ENCODE measurements around the gene FGF5. TPM values are rescaled to one million over a fixed set of nuclear protein-coding genes. Genes with fewer than 3 reads are reported as not detected.
A peak's percentile ranks its signal among the peaks of the same experiment; 100 is the strongest.

The FGF5 gene
- total RNA-seq, 4 donors from 2014 or later, result 0.03 TPM; not detected in 3

DNA sequence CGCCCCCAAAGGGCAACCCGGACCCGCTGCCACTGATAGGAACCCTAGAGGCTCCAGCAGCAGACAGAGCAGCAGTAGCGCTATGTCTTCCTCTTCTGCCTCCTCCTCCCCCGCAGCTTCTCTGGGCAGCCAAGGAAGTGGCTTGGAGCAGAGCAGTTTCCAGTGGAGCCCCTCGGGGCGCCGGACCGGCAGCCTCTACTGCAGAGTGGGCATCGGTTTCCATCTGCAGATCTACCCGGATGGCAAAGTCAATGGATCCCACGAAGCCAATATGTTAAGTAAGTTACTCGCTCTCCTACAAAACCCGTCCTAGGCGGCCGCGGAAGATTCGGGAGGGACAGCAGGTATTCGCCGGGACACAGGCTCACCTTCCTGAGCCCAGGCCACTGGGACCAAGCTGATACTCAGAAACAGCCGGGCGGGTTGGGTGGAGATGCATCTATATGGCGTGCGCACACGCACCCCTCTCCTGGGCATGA lies 477 bp downstream of the FGF5 start:
- intact Hi-C loops (cut with DNase I; ENCODE audit: low total_unique reads), result no loop called here
- H3K4me3 ChIP-seq (ENCODE audit: low read depth, poor library complexity, severe bottlenecking), result peak overlapping the region; percentile 13
- 2 to 3% methylated on average over 16 to 24 of the region's 25 CpGs for WGBS, 2 donors
- DNase-seq (ENCODE audit: low spot score in 2 of 2), result no peak
- TF ChIP-seq POLR2A (IDR thresholded peaks at IDR 0.05) (no peak), CTCF (IDR thresholded peaks at IDR 0.05) (no peak)

GRCh38 chr4:80268081-80268823 lies 1.8 kb downstream of the FGF5 start:
- H3K4me3 ChIP-seq (ENCODE audit: low read depth, poor library complexity, severe bottlenecking), result no peak overlapping the region
- intact Hi-C loops (cut with DNase I; ENCODE audit: low total_unique reads), result no loop called here
- TF ChIP-seq CTCF (IDR thresholded peaks at IDR 0.05) (no peak), POLR2A (IDR thresholded peaks at IDR 0.05) (no peak)
- WGBS, 2 donors, result 5 to 8% methylated on average over 27 to 31 of the region's 31 CpGs
- no peak for DNase-seq (ENCODE audit: low spot score in 2 of 2)

GRCh38 chr4:80268936-80269335 lies 2.5 kb downstream of the FGF5 start:
- H3K4me3 ChIP-seq (ENCODE audit: low read depth, poor library complexity, severe bottlenecking), result no peak overlapping the region
- TF ChIP-seq CTCF (IDR thresholded peaks at IDR 0.05), result no peak
- intact Hi-C loops (cut with DNase I; ENCODE audit: low total_unique reads), result no loop called here
- DNase-seq (ENCODE audit: low spot score in 2 of 2), result no peak
- WGBS, 2 donors, result 37 to 55% methylated on average over 9 of the region's 9 CpGs

DNA sequence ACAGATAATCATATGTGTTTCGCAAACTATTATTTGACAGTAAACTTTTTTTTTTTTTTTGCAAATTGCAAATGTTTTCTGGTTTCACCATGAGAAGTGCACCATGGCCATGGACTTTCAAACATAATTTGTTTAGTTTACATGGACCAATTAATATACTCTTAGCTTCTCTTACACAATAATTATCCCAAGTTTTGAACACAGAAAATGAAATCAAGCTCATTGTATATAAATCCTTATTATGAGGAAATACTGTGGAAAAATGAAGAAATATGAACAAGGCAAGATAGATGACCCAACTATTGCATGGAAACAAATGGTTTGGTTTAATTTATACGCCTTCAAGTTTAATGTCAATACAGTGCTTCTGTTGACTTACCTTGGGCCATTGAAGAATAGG lies 3.9 kb downstream of the FGF5 start:
- DNase-seq (ENCODE audit: low spot score in 2 of 2), result no peak
- H3K4me3 ChIP-seq (ENCODE audit: low read depth, poor library complexity, severe bottlenecking), result no peak overlapping the region
- 90 to 92% methylated on average over 2 of the region's 2 CpGs for WGBS, 2 donors
- TF ChIP-seq POLR2A (IDR thresholded peaks at IDR 0.05) (no peak), CTCF (IDR thresholded peaks at IDR 0.05) (no peak)
- intact Hi-C loops (cut with DNase I; ENCODE audit: low total_unique reads), result no loop called here

GRCh38 chr4:80270868-80271267 lies 4.4 kb downstream of the FGF5 start:
- intact Hi-C loops (cut with DNase I; ENCODE audit: low total_unique reads), result no loop called here
- WGBS, 2 donors, result 0 to 59% methylated on average over 1 of the region's 1 CpG

More at GRCh38 chr4:80270868-80271267, 4.4 kb downstream of the FGF5 start:
- no peak for DNase-seq (ENCODE audit: low spot score in 2 of 2)
- no peak overlapping the region for H3K4me3 ChIP-seq (ENCODE audit: low read depth, poor library complexity, severe bottlenecking)
- TF ChIP-seq POLR2A (IDR thresholded peaks at IDR 0.05) (no peak), CTCF (IDR thresholded peaks at IDR 0.05) (no peak)

Measured in lower leg skin (tissue), 4 donors.